OCI-LY3 (cell line): Measurements from ENCODE around the gene LGI2.

ENCODE experiments used
- H2AFZ ChIP-seq: fragments of 200-600, 300-600 bp; shearing (Covaris generic); 2 replicates; pipeline ENCODE4 v1.6.0; 2014; ENCODE audit warnings: antibody characterized with exemption, low read depth, low read length
- H3K27ac ChIP-seq: fragments of 200-600, 300-600 bp; sonication (generic); 2 replicates; pipeline ENCODE4 v1.5.1; 2014; ENCODE audit warnings: mild to moderate bottlenecking, low read length, moderate library complexity, mixed read lengths
- H3K27me3 ChIP-seq: fragments of 200-600, 300-600 bp; sonication (generic); 2 replicates; pipeline ENCODE4 v1.6.1; 2014; ENCODE audit warnings: low read depth, low read length, mixed read lengths
- H3K36me3 ChIP-seq: fragments of 200-600, 300-600 bp; sonication (generic); replicated peaks from 2 replicates; pipeline ENCODE3; 2014; ENCODE audit warnings: low read depth, low read length, mixed read lengths
- H3K4me1 ChIP-seq: fragments of 300-600, 200-600 bp; sonication (generic); 2 replicates; pipeline ENCODE4 v1.6.1; 2014; ENCODE audit warnings: low read length, mixed read lengths
- H3K4me2 ChIP-seq: fragments of 200-600, 300-600 bp; sonication (generic); 2 replicates; pipeline ENCODE4 v1.6.1; 2014; ENCODE audit warnings: low read length, mixed read lengths
- H3K4me3 ChIP-seq: fragments of 300-600, 200-600 bp; sonication (generic); 2 replicates; pipeline ENCODE4 v1.5.1; 2014; ENCODE audit warnings: antibody characterized with exemption, mild to moderate bottlenecking, low read length, moderate library complexity
- H3K79me2 ChIP-seq: fragments of 300-600, 200-600 bp; shearing (Covaris generic); 2 replicates; pipeline ENCODE4 v1.6.1; 2014; ENCODE audit warnings: mild to moderate bottlenecking, low read length, mixed read lengths
- H3K9ac ChIP-seq: fragments of 300-600, 200-600 bp; shearing (Covaris generic); 2 replicates; pipeline ENCODE4 v1.6.0; 2014; ENCODE audit warnings: mild to moderate bottlenecking, low read length, moderate library complexity
- H3K9me3 ChIP-seq: fragments of 200-600, 300-600 bp; shearing (Covaris generic); 2 replicates; pipeline ENCODE4 v1.6.1; 2014; ENCODE audit warnings: low read length, mixed read lengths; ENCODE audit not compliant: insufficient read depth
- H4K20me1 ChIP-seq: fragments of 200-600, 300-600 bp; sonication (generic); 2 replicates; pipeline ENCODE4 v1.6.1; 2016; ENCODE audit warnings: low read length, mixed read lengths; ENCODE audit not compliant: insufficient read depth
- CTCF ChIP-seq: fragments of 200-600, 300-600 bp; sonication (generic); IDR thresholded peaks from 2 replicates; pipeline ENCODE4 v1.5.1; 2014; ENCODE audit warnings: antibody characterized with exemption, low read length, low read depth
- EZH2phosphoT487 ChIP-seq: fragments of 200-600 bp; shearing (Covaris generic); IDR thresholded peaks from 2 replicates; pipeline ENCODE4 v1.6.1; 2018; ENCODE audit warnings: antibody characterized with exemption, mixed run types, low read depth

LGI2 gene

GRCh38 chr4:24989327-24989726, 41.4 kb downstream of the LGI2 start:
- Histone ChIP-seq H3K79me2 (no peaks in the 10 kb centered on the region), H2AFZ (no peak overlapping the region), H3K4me1 (no peaks in the 10 kb centered on the region), H3K27ac (no peak overlapping the region), H3K4me2 (no peak overlapping the region), H4K20me1 (no peaks in the 10 kb centered on the region), H3K4me3 (no peak overlapping the region), H3K36me3 (no peaks in the 10 kb centered on the region), H3K9ac (no peak overlapping the region), H3K9me3 (no peaks in the 10 kb centered on the region), H3K27me3 (no peaks in the 10 kb centered on the region)
- TF ChIP-seq CTCF (no peak), EZH2phosphoT487 (no peak)

DNA sequence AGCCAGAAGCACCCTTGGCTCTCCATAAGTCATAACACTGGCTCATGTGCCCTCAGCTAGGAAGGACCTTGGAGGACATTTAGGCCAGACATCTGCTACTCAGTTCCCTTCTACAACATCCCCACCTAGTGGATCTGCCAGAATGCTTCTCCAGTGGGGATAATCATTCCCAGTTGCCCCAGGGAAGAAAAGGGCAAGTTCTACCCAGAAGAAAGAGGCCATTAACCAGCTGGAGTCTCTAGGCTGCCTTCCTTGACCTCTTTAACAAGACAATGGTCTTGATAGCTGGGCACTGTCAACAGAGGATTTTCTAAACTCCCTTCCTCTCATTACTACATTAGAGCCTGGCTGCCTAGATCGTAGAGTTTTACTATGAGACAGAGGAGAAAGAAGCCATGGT, 42.0 kb downstream of the LGI2 start:
- H3K27me3 ChIP-seq, result no peaks in the 10 kb centered on the region
- no peak overlapping the region for H3K4me3 ChIP-seq
- no peaks in the 10 kb centered on the region for H3K9me3 ChIP-seq
- no peak overlapping the region for H3K27ac ChIP-seq
- TF ChIP-seq CTCF, result peak; percentile 31; the same call in 1 of the 2 replicates
- no peak for TF ChIP-seq EZH2phosphoT487
- H3K4me1 ChIP-seq, result no peaks in the 10 kb centered on the region
- no peaks in the 10 kb centered on the region for H4K20me1 ChIP-seq
- H2AFZ ChIP-seq, result no peak overlapping the region
- H3K4me2 ChIP-seq, result no peak overlapping the region
- H3K79me2 ChIP-seq, result no peaks in the 10 kb centered on the region
- no peaks in the 10 kb centered on the region for H3K36me3 ChIP-seq
- H3K9ac ChIP-seq, result no peak overlapping the region

GRCh38 chr4:24984602-24985532, 45.9 kb downstream of the LGI2 start:
- Histone ChIP-seq H3K4me2 (no peak overlapping the region), H2AFZ (no peak overlapping the region), H4K20me1 (no peaks in the 10 kb centered on the region), H3K27ac (no peak overlapping the region), H3K27me3 (no peaks in the 10 kb centered on the region), H3K9ac (no peak overlapping the region), H3K79me2 (no peaks in the 10 kb centered on the region), H3K9me3 (no peaks in the 10 kb centered on the region), H3K4me3 (no peak overlapping the region), H3K4me1 (no peaks in the 10 kb centered on the region), H3K36me3 (no peaks in the 10 kb centered on the region)
- TF ChIP-seq EZH2phosphoT487, result no peak
- TF ChIP-seq CTCF, result no peak

DNA sequence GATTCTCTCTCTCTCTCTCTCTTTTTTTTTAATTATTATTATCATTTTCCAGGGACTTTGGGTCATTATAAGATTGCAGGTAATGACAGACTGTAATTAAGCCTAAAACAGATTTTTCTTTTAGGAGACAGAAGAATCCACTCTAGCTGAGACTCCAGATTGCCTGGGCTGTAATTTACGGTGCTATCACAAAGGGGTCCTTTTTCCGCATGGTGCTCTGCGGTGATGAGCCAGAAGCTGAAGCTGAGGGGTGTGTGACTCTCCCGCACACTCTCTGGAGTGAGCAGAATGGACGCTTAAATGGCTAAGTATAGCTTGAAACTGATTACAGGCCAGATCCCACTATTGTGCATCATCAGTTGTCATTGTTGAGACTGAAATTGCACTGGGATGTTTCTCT, 50.0 kb downstream of the LGI2 start:
- Histone ChIP-seq H3K4me2 (no peak overlapping the region), H3K27ac (no peak overlapping the region), H3K9ac (no peak overlapping the region), H3K27me3 (peaks cover 11% of the 10 kb centered on the region), H4K20me1 (no peaks in the 10 kb centered on the region), H3K79me2 (no peaks in the 10 kb centered on the region), H3K9me3 (no peaks in the 10 kb centered on the region), H3K36me3 (no peaks in the 10 kb centered on the region), H2AFZ (no peak overlapping the region), H3K4me3 (no peak overlapping the region), H3K4me1 (no peaks in the 10 kb centered on the region)
- TF ChIP-seq CTCF (no peak), EZH2phosphoT487 (no peak)
